GM23338 (cell line): ENCODE measurements around the gene IMMP2L. TPM values are rescaled to one million over a fixed set of nuclear protein-coding genes. Genes with fewer than 3 reads are reported as not detected.

Experiments used
- ATAC-seq: fragments of 200-7000 bp; cut with Tn5 transposase; 3 replicates; pipeline ENCODE4 v1.9.1; 2020
- DNase-seq: peaks from one replicate; pipeline ENCODE4 v3.0.0-alpha.2; 2015; ENCODE audit warnings: low spot score
- H2AFZ ChIP-seq: fragments of 200-600 bp; sonication (generic); 2 replicates; pipeline ENCODE4 v1.8.0; 2016; ENCODE audit warnings: antibody characterized with exemption, mild to moderate bottlenecking, moderate library complexity
- H3F3A ChIP-seq: fragments of 200-600 bp; sonication (generic); replicated peaks from 2 replicates; pipeline ENCODE4 v1.8.0; 2017; ENCODE audit warnings: antibody characterized with exemption, mixed run types, low read depth
- H3K27ac ChIP-seq: fragments of 200-600 bp; sonication (generic); 2 replicates; pipeline ENCODE4 v1.6.1; 2016; ENCODE audit warnings: low read depth
- H3K27me3 ChIP-seq: fragments of 200-600 bp; sonication (generic); 2 replicates; pipeline ENCODE4 v1.8.0; 2016; ENCODE audit warnings: mild to moderate bottlenecking, mixed run types, moderate library complexity; ENCODE audit not compliant: insufficient read depth
- H3K36me3 ChIP-seq: fragments of 200-600 bp; sonication (generic); 2 replicates; pipeline ENCODE4 v1.8.0; 2016; ENCODE audit warnings: mild to moderate bottlenecking; ENCODE audit not compliant: insufficient read depth
- H3K4me1 ChIP-seq: fragments of 200-600 bp; sonication (generic); 2 replicates; pipeline ENCODE4 v1.8.0; 2016; ENCODE audit warnings: mild to moderate bottlenecking, moderate library complexity; ENCODE audit not compliant: insufficient read depth
- H3K4me2 ChIP-seq: fragments of 200-600 bp; sonication (generic); 2 replicates; pipeline ENCODE4 v1.7.1; 2017; ENCODE audit warnings: mixed run types
- H3K4me3 ChIP-seq: fragments of 200-600 bp; sonication (generic); 2 replicates; pipeline ENCODE4 v1.6.1; 2016; ENCODE audit warnings: mixed run types
- H3K79me2 ChIP-seq: fragments of 200-600 bp; sonication (generic); replicated peaks from 2 replicates; pipeline ENCODE4 v1.8.0; 2017; ENCODE audit warnings: mild to moderate bottlenecking; ENCODE audit not compliant: insufficient read depth
- H3K9me2 ChIP-seq: fragments of 200-600 bp; sonication (generic); 2 replicates; pipeline ENCODE4 v1.8.0; 2017; ENCODE audit not compliant: insufficient read depth
- H4K20me1 ChIP-seq: fragments of 200-600 bp; sonication (generic); replicated peaks from 2 replicates; pipeline ENCODE4 v1.8.0; 2017; ENCODE audit warnings: mild to moderate bottlenecking; ENCODE audit not compliant: insufficient read depth
- H3K27ac Mint-ChIP-seq: 2 replicates; pipeline ENCODE4 v1.8.0; 2020; ENCODE audit warnings: inconsistent platforms, mild to moderate bottlenecking, moderate library complexity, mixed read lengths
- H3K27me3 Mint-ChIP-seq: 3 replicates; pipeline ENCODE4 v1.8.0; 2022; ENCODE audit warnings: low read depth, mild to moderate bottlenecking, moderate library complexity, mixed read lengths, inconsistent platforms; ENCODE audit not compliant: insufficient read depth, poor library complexity
- H3K36me3 Mint-ChIP-seq: 3 replicates; pipeline ENCODE4 v1.8.0; 2021; ENCODE audit warnings: low read depth, mild to moderate bottlenecking, inconsistent platforms, moderate library complexity, mixed read lengths
- H3K4me1 Mint-ChIP-seq: 3 replicates; pipeline ENCODE4 v1.8.0; 2020; ENCODE audit warnings: mild to moderate bottlenecking, inconsistent platforms, mixed read lengths
- H3K4me3 Mint-ChIP-seq: 3 replicates; pipeline ENCODE4 v1.8.0; 2021; ENCODE audit warnings: moderate library complexity, mild to moderate bottlenecking, inconsistent platforms, mixed read lengths
- H3K9me3 Mint-ChIP-seq: 3 replicates; pipeline ENCODE4 v1.8.0; 2020; ENCODE audit warnings: moderate library complexity, mild to moderate bottlenecking, inconsistent platforms, mixed read lengths
- CREB1 ChIP-seq: fragments of 250-450 bp; sonication (Bioruptor Pico); IDR thresholded peaks from 2 replicates; pipeline ENCODE4 v1.5.0; 2020; ENCODE audit warnings: low read depth, mild to moderate bottlenecking, moderate library complexity
- EZH2 ChIP-seq: fragments of 200-600 bp; sonication (generic); IDR thresholded peaks from one replicate; pipeline ENCODE4 v1.8.0; 2017; ENCODE audit warnings: antibody characterized with exemption, mild to moderate bottlenecking, low read depth; ENCODE audit not compliant: unreplicated experiment
- EZH2phosphoT487 ChIP-seq: fragments of 200-600 bp; sonication (generic); IDR thresholded peaks from one replicate; pipeline ENCODE4 v1.8.1; 2018; ENCODE audit warnings: antibody characterized with exemption; ENCODE audit not compliant: unreplicated experiment
- NANOG ChIP-seq: IDR thresholded peaks from 2 replicates; pipeline ENCODE4 v1.6.1; 2016; ENCODE audit warnings: antibody characterized with exemption, borderline replicate concordance
- POLR2AphosphoS5 ChIP-seq: IDR thresholded peaks from 2 replicates; pipeline ENCODE4 v1.6.1; 2016; ENCODE audit warnings: antibody characterized with exemption, low read depth
- STAT1 ChIP-seq: IDR thresholded peaks from one replicate; pipeline ENCODE4 v1.6.1; 2016; ENCODE audit warnings: antibody characterized with exemption; ENCODE audit not compliant: unreplicated experiment
- ZNF114 ChIP-seq: fragments of 250-450 bp; sonication (Bioruptor Pico); IDR thresholded peaks from 2 replicates; pipeline ENCODE4 v1.5.0; 2020; ENCODE audit warnings: mild to moderate bottlenecking, moderate library complexity
- polyA plus RNA-seq: library from polyadenylated mRNA; unstranded; fragments of >200 nt; fragmentation: Nextera tagmentation; extraction: Ambion mirVana; gene quantifications from 2 replicates; pipeline ENCODE4 v1.2.1, GENCODE V29; 2016
- total RNA-seq: library from RNA; depleted of rRNA; stranded (reverse); fragments of >200 nt; shearing (Covaris generic); gene quantifications from 2 replicates; pipeline ENCODE4 v1.2.3, GENCODE V29; 2014
- TF ChIP-seq, protein P1 (sequence below): fragments of 250-450 bp; sonication (Bioruptor Pico); IDR thresholded peaks from 2 replicates; pipeline ENCODE4 v1.5.0; 2020; ENCODE audit warnings: mild to moderate bottlenecking, moderate library complexity
- TF ChIP-seq, protein P2 (sequence below): IDR thresholded peaks from one replicate; pipeline ENCODE4 v1.6.1; 2018; ENCODE audit warnings: antibody characterized with exemption; ENCODE audit not compliant: unreplicated experiment
- TF ChIP-seq, protein P3 (sequence below), 2 experiments: fragments of 200-600 bp in 1 of 2; sonication (generic) in 1 of 2; conservative IDR thresholded peaks; 2 replicates each; pipeline versions ENCODE4 v1.5.1 to v1.6.1; 2016 to 2017; ENCODE audit warnings: antibody characterized with exemption in 2 of 2, low read depth in 2 of 2, mild to moderate bottlenecking in 2 of 2, moderate library complexity in 1 of 2

The IMMP2L gene
- total and polyA plus RNA-seq, 2 experiments from 2014 or later, result 7.3 to 14.0 TPM

DNA sequence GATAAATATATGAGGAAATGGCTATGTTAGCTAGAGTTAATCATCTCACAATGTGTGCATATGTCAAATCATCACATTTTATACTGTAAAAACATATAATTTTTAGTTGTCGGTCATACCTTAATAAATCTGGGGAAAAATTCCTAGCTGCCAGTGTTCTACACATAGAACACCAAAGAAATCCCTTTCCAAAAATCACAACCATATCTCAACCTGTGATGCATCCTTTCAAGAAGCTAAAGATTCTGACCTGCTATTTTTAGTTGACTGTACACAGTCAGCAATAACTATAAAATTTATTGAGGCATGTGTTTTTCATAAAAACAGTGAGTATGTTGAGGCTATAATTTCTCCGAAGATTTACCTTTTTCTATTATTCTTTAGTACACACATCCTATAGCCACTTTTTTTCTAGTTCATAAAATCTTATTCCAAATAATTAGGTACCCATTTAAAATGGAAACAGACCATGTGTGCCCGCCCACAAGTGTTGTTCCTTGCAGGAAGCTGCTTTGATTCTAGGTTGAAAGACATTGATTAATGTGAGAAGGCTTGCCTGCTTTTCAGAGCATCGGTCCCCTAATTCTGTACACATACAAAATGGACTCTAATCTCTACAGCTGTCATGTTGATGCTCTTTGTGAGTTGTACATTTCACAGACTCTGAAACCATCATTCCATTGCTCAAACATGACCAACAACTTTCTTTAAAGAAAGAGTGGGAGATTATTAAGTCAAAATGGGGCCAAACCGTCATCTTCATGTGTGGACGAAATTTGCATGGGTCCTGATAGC, 588.9 kb downstream of the IMMP2L start:
- TF ChIP-seq, protein P1, sequence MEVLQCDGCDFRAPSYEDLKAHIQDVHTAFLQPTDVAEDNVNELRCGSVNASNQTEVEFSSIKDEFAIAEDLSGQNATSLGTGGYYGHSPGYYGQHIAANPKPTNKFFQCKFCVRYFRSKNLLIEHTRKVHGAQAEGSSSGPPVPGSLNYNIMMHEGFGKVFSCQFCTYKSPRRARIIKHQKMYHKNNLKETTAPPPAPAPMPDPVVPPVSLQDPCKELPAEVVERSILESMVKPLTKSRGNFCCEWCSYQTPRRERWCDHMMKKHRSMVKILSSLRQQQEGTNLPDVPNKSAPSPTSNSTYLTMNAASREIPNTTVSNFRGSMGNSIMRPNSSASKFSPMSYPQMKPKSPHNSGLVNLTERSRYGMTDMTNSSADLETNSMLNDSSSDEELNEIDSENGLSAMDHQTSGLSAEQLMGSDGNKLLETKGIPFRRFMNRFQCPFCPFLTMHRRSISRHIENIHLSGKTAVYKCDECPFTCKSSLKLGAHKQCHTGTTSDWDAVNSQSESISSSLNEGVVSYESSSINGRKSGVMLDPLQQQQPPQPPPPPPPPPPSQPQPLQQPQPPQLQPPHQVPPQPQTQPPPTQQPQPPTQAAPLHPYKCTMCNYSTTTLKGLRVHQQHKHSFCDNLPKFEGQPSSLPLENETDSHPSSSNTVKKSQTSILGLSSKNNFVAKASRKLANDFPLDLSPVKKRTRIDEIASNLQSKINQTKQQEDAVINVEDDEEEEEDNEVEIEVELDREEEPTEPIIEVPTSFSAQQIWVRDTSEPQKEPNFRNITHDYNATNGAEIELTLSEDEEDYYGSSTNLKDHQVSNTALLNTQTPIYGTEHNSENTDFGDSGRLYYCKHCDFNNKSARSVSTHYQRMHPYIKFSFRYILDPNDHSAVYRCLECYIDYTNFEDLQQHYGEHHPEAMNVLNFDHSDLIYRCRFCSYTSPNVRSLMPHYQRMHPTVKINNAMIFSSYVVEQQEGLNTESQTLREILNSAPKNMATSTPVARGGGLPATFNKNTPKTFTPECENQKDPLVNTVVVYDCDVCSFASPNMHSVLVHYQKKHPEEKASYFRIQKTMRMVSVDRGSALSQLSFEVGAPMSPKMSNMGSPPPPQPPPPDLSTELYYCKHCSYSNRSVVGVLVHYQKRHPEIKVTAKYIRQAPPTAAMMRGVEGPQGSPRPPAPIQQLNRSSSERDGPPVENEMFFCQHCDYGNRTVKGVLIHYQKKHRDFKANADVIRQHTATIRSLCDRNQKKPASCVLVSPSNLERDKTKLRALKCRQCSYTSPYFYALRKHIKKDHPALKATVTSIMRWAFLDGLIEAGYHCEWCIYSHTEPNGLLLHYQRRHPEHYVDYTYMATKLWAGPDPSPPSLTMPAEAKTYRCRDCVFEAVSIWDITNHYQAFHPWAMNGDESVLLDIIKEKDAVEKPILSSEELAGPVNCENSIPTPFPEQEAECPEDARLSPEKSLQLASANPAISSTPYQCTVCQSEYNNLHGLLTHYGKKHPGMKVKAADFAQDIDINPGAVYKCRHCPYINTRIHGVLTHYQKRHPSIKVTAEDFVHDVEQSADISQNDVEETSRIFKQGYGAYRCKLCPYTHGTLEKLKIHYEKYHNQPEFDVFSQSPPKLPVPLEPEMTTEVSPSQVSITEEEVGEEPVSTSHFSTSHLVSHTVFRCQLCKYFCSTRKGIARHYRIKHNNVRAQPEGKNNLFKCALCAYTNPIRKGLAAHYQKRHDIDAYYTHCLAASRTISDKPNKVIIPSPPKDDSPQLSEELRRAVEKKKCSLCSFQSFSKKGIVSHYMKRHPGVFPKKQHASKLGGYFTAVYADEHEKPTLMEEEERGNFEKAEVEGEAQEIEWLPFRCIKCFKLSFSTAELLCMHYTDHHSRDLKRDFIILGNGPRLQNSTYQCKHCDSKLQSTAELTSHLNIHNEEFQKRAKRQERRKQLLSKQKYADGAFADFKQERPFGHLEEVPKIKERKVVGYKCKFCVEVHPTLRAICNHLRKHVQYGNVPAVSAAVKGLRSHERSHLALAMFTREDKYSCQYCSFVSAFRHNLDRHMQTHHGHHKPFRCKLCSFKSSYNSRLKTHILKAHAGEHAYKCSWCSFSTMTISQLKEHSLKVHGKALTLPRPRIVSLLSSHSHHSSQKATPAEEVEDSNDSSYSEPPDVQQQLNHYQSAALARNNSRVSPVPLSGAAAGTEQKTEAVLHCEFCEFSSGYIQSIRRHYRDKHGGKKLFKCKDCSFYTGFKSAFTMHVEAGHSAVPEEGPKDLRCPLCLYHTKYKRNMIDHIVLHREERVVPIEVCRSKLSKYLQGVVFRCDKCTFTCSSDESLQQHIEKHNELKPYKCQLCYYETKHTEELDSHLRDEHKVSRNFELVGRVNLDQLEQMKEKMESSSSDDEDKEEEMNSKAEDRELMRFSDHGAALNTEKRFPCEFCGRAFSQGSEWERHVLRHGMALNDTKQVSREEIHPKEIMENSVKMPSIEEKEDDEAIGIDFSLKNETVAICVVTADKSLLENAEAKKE (CRISPR knock-in tag), result no peak
- no peak for TF ChIP-seq STAT1
- no peak for TF ChIP-seq NANOG
- no peak for TF ChIP-seq EZH2phosphoT487
- no peak for TF ChIP-seq ZNF114 (CRISPR knock-in tag)
- no peak for TF ChIP-seq POLR2AphosphoS5
- TF ChIP-seq, protein P2, sequence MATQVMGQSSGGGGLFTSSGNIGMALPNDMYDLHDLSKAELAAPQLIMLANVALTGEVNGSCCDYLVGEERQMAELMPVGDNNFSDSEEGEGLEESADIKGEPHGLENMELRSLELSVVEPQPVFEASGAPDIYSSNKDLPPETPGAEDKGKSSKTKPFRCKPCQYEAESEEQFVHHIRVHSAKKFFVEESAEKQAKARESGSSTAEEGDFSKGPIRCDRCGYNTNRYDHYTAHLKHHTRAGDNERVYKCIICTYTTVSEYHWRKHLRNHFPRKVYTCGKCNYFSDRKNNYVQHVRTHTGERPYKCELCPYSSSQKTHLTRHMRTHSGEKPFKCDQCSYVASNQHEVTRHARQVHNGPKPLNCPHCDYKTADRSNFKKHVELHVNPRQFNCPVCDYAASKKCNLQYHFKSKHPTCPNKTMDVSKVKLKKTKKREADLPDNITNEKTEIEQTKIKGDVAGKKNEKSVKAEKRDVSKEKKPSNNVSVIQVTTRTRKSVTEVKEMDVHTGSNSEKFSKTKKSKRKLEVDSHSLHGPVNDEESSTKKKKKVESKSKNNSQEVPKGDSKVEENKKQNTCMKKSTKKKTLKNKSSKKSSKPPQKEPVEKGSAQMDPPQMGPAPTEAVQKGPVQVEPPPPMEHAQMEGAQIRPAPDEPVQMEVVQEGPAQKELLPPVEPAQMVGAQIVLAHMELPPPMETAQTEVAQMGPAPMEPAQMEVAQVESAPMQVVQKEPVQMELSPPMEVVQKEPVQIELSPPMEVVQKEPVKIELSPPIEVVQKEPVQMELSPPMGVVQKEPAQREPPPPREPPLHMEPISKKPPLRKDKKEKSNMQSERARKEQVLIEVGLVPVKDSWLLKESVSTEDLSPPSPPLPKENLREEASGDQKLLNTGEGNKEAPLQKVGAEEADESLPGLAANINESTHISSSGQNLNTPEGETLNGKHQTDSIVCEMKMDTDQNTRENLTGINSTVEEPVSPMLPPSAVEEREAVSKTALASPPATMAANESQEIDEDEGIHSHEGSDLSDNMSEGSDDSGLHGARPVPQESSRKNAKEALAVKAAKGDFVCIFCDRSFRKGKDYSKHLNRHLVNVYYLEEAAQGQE, result no peak
- no peak for TF ChIP-seq CREB1 (CRISPR knock-in tag)
- no peak for TF ChIP-seq EZH2
- TF ChIP-seq, protein P3, sequence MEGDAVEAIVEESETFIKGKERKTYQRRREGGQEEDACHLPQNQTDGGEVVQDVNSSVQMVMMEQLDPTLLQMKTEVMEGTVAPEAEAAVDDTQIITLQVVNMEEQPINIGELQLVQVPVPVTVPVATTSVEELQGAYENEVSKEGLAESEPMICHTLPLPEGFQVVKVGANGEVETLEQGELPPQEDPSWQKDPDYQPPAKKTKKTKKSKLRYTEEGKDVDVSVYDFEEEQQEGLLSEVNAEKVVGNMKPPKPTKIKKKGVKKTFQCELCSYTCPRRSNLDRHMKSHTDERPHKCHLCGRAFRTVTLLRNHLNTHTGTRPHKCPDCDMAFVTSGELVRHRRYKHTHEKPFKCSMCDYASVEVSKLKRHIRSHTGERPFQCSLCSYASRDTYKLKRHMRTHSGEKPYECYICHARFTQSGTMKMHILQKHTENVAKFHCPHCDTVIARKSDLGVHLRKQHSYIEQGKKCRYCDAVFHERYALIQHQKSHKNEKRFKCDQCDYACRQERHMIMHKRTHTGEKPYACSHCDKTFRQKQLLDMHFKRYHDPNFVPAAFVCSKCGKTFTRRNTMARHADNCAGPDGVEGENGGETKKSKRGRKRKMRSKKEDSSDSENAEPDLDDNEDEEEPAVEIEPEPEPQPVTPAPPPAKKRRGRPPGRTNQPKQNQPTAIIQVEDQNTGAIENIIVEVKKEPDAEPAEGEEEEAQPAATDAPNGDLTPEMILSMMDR (conservative IDR thresholded peaks at IDR 0.05; ENCODE audit: low read depth in 2 of 2), result no peak
- no peak overlapping the region for H3K4me2 ChIP-seq
- Mint-ChIP-seq H3K36me3 (no peaks in the 10 kb centered on the region), H3K27me3 (no peaks in the 10 kb centered on the region), H3K4me3 (no peak overlapping the region), H3K9me3 (no peaks in the 10 kb centered on the region), H3K27ac (no peak overlapping the region), H3K4me1 (peaks cover 7% of the 10 kb centered on the region; the same call in 2 of the 3 replicates)
- H3F3A ChIP-seq, result no peaks in the 10 kb centered on the region
- no peak for ATAC-seq
- H3K36me3 ChIP-seq, result no peaks in the 10 kb centered on the region
- 0 out of 2 replicates have a peak, but pooled peaks cover 2% of the 10 kb centered on the region for H3K9me2 ChIP-seq
- H3K27me3 ChIP-seq, result no peaks in the 10 kb centered on the region
- H3K27ac ChIP-seq, result no peak overlapping the region
- H2AFZ ChIP-seq, result no peak overlapping the region
- H3K4me1 ChIP-seq, result no peaks in the 10 kb centered on the region
- H3K4me3 ChIP-seq, result no peak overlapping the region
- no peaks in the 10 kb centered on the region for H3K79me2 ChIP-seq
- no peaks in the 10 kb centered on the region for H4K20me1 ChIP-seq
- DNase-seq, result no peak
